Measurements from ENCODE around the gene AGXT. TPM values are rescaled to one million over a fixed set of nuclear protein-coding genes. Genes with fewer than 3 reads are reported as not detected.
A peak's percentile ranks its signal among the peaks of the same experiment; 100 is the strongest.

Gene AGXT
- total RNA-seq, 1 experiment from 2014 or later = 0.26 TPM

GRCh38 chr2:240890691-240891090 lies 22.1 kb downstream of the AGXT start:
- H3K9me3 ChIP-seq (replicated peaks) = no peaks in the 10 kb centered on the region
- H3K36me3 ChIP-seq = no peaks in the 10 kb centered on the region
- peaks cover 34% of the 10 kb centered on the region for H3K4me1 ChIP-seq (replicated peaks)
- H3K27ac ChIP-seq = no peak overlapping the region
- H3K4me3 ChIP-seq = no peak overlapping the region
- no peaks in the 10 kb centered on the region for H3K27me3 ChIP-seq (replicated peaks)
- no peak for DNase-seq (ENCODE audit: low read depth in 1 of 2, low spot score in 2 of 2)

- Histone ChIP-seq H3K27ac (no peak overlapping the region), H3K4me3 (no peak overlapping the region), H3K9me3 (replicated peaks) (no peaks in the 10 kb centered on the region), H3K4me1 (replicated peaks) (peaks cover 42% of the 10 kb centered on the region), H3K36me3 (no peaks in the 10 kb centered on the region), H3K27me3 (replicated peaks) (no peaks in the 10 kb centered on the region)
- no peak for DNase-seq (ENCODE audit: low read depth in 1 of 2, low spot score in 2 of 2)
Measured at GRCh38 chr2:240891492-240892340, 23.1 kb downstream of the AGXT start.

- H3K27me3 ChIP-seq (replicated peaks) = no peaks in the 10 kb centered on the region
- DNase-seq (ENCODE audit: low read depth in 1 of 2, low spot score in 2 of 2) = no peak
- H3K4me1 ChIP-seq (replicated peaks) = peaks cover 42% of the 10 kb centered on the region
- no peaks in the 10 kb centered on the region for H3K9me3 ChIP-seq (replicated peaks)
- no peak overlapping the region for H3K4me3 ChIP-seq
- H3K27ac ChIP-seq = peak overlapping the region; percentile 68
- no peaks in the 10 kb centered on the region for H3K36me3 ChIP-seq
Measured at GRCh38 chr2:240892356-240892755, 23.7 kb downstream of the AGXT start.

GRCh38 chr2:240892925-240893324 lies 24.3 kb downstream of the AGXT start:
- no peaks in the 10 kb centered on the region for H3K27me3 ChIP-seq (replicated peaks)
- no peak overlapping the region for H3K4me3 ChIP-seq
- no peak for DNase-seq (ENCODE audit: low read depth in 1 of 2, low spot score in 2 of 2)
- H3K36me3 ChIP-seq = no peaks in the 10 kb centered on the region
- H3K27ac ChIP-seq = peak overlapping the region; percentile 68
- H3K4me1 ChIP-seq (replicated peaks) = peaks cover 42% of the 10 kb centered on the region
- no peaks in the 10 kb centered on the region for H3K9me3 ChIP-seq (replicated peaks)

DNA sequence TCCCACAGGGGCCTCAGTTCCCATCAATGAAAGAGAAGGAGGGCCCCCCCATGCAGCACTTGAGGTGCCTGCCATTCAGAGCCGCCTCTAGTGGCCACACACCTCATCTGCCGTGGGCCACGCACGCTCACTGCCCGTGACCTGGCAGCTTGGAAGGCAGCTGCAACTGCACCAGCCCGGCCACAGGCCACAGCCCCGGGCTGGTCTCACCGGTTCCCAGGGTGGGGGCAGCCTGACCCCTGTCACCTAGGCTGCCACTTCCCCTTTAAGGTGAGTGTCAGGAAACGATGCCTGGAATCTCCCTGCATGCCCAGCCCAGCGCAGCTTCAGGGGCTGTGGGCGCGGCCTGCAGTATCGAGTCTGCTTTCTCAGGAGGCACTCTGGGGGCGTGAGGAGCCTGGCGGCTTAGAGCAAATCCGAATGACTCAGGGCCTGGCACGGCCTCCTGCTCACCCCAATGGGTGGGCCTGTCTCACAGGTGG lies 24.8 kb downstream of the AGXT start:
- peak overlapping the region; percentile 68 for H3K27ac ChIP-seq
- H3K9me3 ChIP-seq (replicated peaks) = no peaks in the 10 kb centered on the region
- H3K4me3 ChIP-seq = no peak overlapping the region
- H3K36me3 ChIP-seq = no peaks in the 10 kb centered on the region
- peaks cover 42% of the 10 kb centered on the region for H3K4me1 ChIP-seq (replicated peaks)
- DNase-seq (ENCODE audit: low read depth in 1 of 2, low spot score in 2 of 2) = peak; percentile 91 to 93
- H3K27me3 ChIP-seq (replicated peaks) = no peaks in the 10 kb centered on the region

GRCh38 chr2:240894006-240894405 lies 25.4 kb downstream of the AGXT start:
- Histone ChIP-seq H3K9me3 (replicated peaks) (no peaks in the 10 kb centered on the region), H3K36me3 (no peaks in the 10 kb centered on the region), H3K27me3 (replicated peaks) (no peaks in the 10 kb centered on the region), H3K4me3 (no peak overlapping the region), H3K4me1 (replicated peaks) (peaks cover 47% of the 10 kb centered on the region), H3K27ac (peak overlapping the region; percentile 68)
- no peak for DNase-seq (ENCODE audit: low read depth in 1 of 2, low spot score in 2 of 2)

- no peaks in the 10 kb centered on the region for H3K9me3 ChIP-seq (replicated peaks)
- no peak overlapping the region for H3K27ac ChIP-seq
- no peak for DNase-seq (ENCODE audit: low read depth in 1 of 2, low spot score in 2 of 2)
- no peak overlapping the region for H3K4me3 ChIP-seq
- H3K36me3 ChIP-seq = no peaks in the 10 kb centered on the region
- peaks cover 47% of the 10 kb centered on the region for H3K4me1 ChIP-seq (replicated peaks)
- no peaks in the 10 kb centered on the region for H3K27me3 ChIP-seq (replicated peaks)
Measured at GRCh38 chr2:240894836-240895558, 26.4 kb downstream of the AGXT start.

- Histone ChIP-seq H3K27ac (no peak within 1 kb of the TSS), H3K36me3 (no peaks in the 10 kb centered on the region), H3K9me3 (replicated peaks) (no peaks in the 10 kb centered on the region), H3K4me3 (no peak within 1 kb of the TSS), H3K27me3 (replicated peaks) (no peaks in the 10 kb centered on the region), H3K4me1 (replicated peaks) (peaks cover 47% of the 10 kb centered on the region)
- no peak for DNase-seq (ENCODE audit: low read depth in 1 of 2, low spot score in 2 of 2)
Measured at GRCh38 chr2:240895656-240896388, 27.2 kb downstream of the AGXT start, which contains the start of gene MAB21L4. TSS of gene MAB21L4 (minus strand) at chr2:240896156. CDS start at chr2:240895997, 159 bp downstream.

- Histone ChIP-seq H3K9me3 (replicated peaks) (no peaks in the 10 kb centered on the region), H3K36me3 (no peaks in the 10 kb centered on the region), H3K27ac (no peak overlapping the region), H3K27me3 (replicated peaks) (no peaks in the 10 kb centered on the region), H3K4me1 (replicated peaks) (peaks cover 47% of the 10 kb centered on the region), H3K4me3 (no peak overlapping the region)
- no peak for DNase-seq (ENCODE audit: low read depth in 1 of 2, low spot score in 2 of 2)
Measured at GRCh38 chr2:240896394-240896793, 27.8 kb downstream of the AGXT start.

DNA sequence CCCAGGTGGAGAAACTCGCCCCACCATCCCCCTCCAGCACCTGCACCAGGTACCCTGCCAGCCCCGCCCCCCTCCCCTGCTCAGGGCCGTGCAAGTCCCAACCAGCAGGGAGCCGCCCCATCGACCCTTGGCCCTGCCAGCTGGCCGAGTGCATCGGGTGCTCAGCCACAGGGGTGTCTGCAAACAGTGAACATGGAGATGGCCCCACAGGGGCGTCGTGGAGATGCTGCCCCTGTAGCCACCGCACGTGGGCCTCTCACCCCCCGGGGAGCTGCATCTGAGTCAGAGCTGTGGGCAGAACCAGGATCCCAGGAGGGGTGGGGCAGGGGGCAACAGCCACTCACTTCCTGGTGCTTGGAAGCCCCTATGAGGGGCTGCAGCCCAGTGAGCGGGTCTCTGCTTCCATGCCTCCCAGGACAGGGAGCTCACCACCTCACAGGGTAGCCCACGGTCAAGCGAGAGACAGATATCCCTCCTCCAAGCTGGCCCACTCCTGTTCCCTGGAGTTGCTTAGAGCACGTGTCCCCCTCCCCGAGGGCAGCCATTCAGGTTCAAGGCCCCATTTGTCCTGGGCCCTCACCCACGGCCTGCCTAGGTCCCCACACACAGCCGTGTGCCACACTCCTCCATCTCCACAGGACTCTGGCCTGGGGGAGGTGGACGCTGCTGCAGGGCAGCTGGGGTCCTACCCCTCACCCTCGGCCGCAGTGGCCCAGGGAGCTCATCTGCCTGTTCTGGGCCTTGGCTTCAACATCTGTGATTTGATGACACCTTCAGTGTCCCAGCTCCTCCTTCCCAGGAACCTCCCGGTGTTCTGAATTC lies 28.5 kb downstream of the AGXT start:
- Histone ChIP-seq H3K4me3 (no peak overlapping the region), H3K27me3 (replicated peaks) (no peaks in the 10 kb centered on the region), H3K4me1 (replicated peaks) (peaks cover 47% of the 10 kb centered on the region), H3K9me3 (replicated peaks) (no peaks in the 10 kb centered on the region), H3K36me3 (no peaks in the 10 kb centered on the region), H3K27ac (no peak overlapping the region)
- no peak for DNase-seq (ENCODE audit: low read depth in 1 of 2, low spot score in 2 of 2)

DNA sequence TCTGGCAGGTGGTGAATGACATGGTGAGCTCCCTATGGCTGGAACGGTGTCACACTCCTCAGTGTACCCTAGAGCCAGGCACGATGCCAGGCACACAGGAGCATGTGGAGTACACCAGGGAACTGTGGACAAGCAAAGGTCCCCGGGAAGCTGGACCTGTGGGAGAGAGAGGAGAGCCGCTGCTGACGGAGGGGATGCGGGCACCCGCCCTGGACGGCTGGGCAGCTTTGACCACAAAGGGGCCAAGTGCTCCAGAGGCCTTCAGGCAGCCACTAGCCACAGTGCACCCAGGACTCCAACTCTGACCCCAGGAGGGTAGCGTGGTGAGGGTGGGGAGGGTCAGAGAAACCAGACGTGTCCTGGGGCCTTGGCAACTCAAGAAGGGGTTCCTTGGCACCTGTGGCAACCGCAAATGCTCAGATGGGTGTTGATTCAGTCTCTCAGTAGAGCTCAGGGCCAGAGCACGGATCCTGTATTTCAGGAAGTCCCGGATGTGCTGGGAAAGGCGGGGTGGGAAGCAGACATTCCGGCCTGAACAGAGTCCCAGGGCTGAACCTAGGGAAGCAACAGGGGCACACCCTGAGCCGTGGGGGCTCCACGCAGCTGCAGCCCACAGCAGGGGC lies 29.6 kb downstream of the AGXT start:
- Histone ChIP-seq H3K27me3 (replicated peaks) (no peaks in the 10 kb centered on the region), H3K4me3 (no peak overlapping the region), H3K36me3 (no peaks in the 10 kb centered on the region), H3K27ac (no peak overlapping the region), H3K4me1 (replicated peaks) (peaks cover 38% of the 10 kb centered on the region), H3K9me3 (replicated peaks) (no peaks in the 10 kb centered on the region)
- DNase-seq (ENCODE audit: low read depth in 1 of 2, low spot score in 2 of 2) = no peak

GRCh38 chr2:240898731-240899467 lies 30.3 kb downstream of the AGXT start:
- H3K4me3 ChIP-seq = no peak overlapping the region
- H3K36me3 ChIP-seq = no peaks in the 10 kb centered on the region
- no peaks in the 10 kb centered on the region for H3K27me3 ChIP-seq (replicated peaks)
- H3K9me3 ChIP-seq (replicated peaks) = no peaks in the 10 kb centered on the region
- peaks cover 31% of the 10 kb centered on the region for H3K4me1 ChIP-seq (replicated peaks)
- DNase-seq (ENCODE audit: low read depth in 1 of 2, low spot score in 2 of 2) = no peak
- H3K27ac ChIP-seq = no peak overlapping the region

Data from SJSA1 (cell line).